ENCODE measurements around the gene PJVK. TPM values are rescaled to one million over a fixed set of nuclear protein-coding genes. Genes with fewer than 3 reads are reported as not detected.

PJVK gene
- polyA plus RNA-seq, 1 of the 3 experiments (the other 2 are of a cell fraction), result 5.3 TPM

GRCh38 chr2:178436662-178437061 lies 14.5 kb upstream of the PJVK start:
- Histone ChIP-seq H3F3A (replicated peaks; ENCODE audit: insufficient read depth) (peaks cover 12% of the 10 kb centered on the region), H3K9me3 (no peaks in the 10 kb centered on the region), H3K36me3 (replicated peaks in 1 of 2; ENCODE audit: control insufficient read depth in 1 of 2, insufficient read depth in 2 of 2, low read length in 1 of 2) (peaks cover 80 to 83% of the 10 kb centered on the region in 2 experiments), H3K4me3 (ENCODE audit: low read depth in 2 of 2, low read length in 1 of 2) (no peak overlapping the region), H3K9ac (no peak overlapping the region), H3K9me2 (no peaks in the 10 kb centered on the region), H2AFZ (ENCODE audit: low read depth) (no peak overlapping the region), H3K4me2 (no peak overlapping the region), H4K20me1 (ENCODE audit: insufficient read depth) (no peaks in the 10 kb centered on the region), H3K79me2 (ENCODE audit: insufficient read depth) (peaks cover 6% of the 10 kb centered on the region; the same call in 1 of the 2 replicates), H3K27me3 (ENCODE audit: insufficient read depth) (no peaks in the 10 kb centered on the region), H3K27ac (ENCODE audit: low read depth in 2 of 2, low read length in 1 of 2) (no peak overlapping the region), H3K4me1 (ENCODE audit: control insufficient read depth in 1 of 2, insufficient read depth in 2 of 2, low read depth in 1 of 2, low read length in 1 of 2) (no peaks in the 10 kb centered on the region)
- TF ChIP-seq USF2 (IDR thresholded peaks at IDR 0.05; ENCODE audit: borderline replicate concordance, low read depth, low read length) (no peak), TAF1 (IDR thresholded peaks at IDR 0.05; ENCODE audit: borderline replicate concordance, low read depth, low read length) (no peak), EP300 (IDR thresholded peaks at IDR 0.05; ENCODE audit: borderline replicate concordance in 1 of 2, low read depth in 1 of 2, low read length in 1 of 2) (no peak), EZH2phosphoT487 (IDR thresholded peaks at IDR 0.05; ENCODE audit: borderline replicate concordance, low read depth) (no peak), IRF3 (IDR thresholded peaks at IDR 0.05; ENCODE audit: low read depth, low read length) (no peak), POLR2AphosphoS5 (IDR thresholded peaks at IDR 0.05; ENCODE audit: low read depth, low read length) (no peak), GABPA (IDR thresholded peaks at IDR 0.05; ENCODE audit: low read depth) (no peak), FOXM1 (IDR thresholded peaks at IDR 0.05; ENCODE audit: low read depth) (no peak), JUND (IDR thresholded peaks at IDR 0.05) (no peak), TCF12 (IDR thresholded peaks at IDR 0.05) (no peak), MXI1 (IDR thresholded peaks at IDR 0.05; ENCODE audit: low read depth, low read length) (no peak), ZBTB33 (IDR thresholded peaks at IDR 0.05; ENCODE audit: borderline replicate concordance, low read depth) (no peak), USF1 (IDR thresholded peaks at IDR 0.05; ENCODE audit: borderline replicate concordance, low read depth) (no peak), PBX3 (IDR thresholded peaks at IDR 0.05) (no peak), RCOR1 (IDR thresholded peaks at IDR 0.05; ENCODE audit: low read length) (no peak), SMC3 (IDR thresholded peaks at IDR 0.05; ENCODE audit: low read depth, low read length) (no peak), MAX (IDR thresholded peaks at IDR 0.05; ENCODE audit: low read depth) (no peak), NRF1 (IDR thresholded peaks at IDR 0.05; ENCODE audit: low read depth, low read length) (no peak)
- no peak for DNase-seq
- ChIA-PET CTCF (interaction anchor here (1.1 kb wide), 1 partner anchor 130 kb away, joined by 3 read pairs; no protein-coding TSS in a partner anchor), POLR2A (no interaction called here)
- 98% methylated on average over 2 of the region's 2 CpGs for WGBS (ENCODE audit: low lambda C conversion rate)

Data from SK-N-SH (cell line).